ENCODE results near the gene KIAA1614.

The KIAA1614 gene, protein sequence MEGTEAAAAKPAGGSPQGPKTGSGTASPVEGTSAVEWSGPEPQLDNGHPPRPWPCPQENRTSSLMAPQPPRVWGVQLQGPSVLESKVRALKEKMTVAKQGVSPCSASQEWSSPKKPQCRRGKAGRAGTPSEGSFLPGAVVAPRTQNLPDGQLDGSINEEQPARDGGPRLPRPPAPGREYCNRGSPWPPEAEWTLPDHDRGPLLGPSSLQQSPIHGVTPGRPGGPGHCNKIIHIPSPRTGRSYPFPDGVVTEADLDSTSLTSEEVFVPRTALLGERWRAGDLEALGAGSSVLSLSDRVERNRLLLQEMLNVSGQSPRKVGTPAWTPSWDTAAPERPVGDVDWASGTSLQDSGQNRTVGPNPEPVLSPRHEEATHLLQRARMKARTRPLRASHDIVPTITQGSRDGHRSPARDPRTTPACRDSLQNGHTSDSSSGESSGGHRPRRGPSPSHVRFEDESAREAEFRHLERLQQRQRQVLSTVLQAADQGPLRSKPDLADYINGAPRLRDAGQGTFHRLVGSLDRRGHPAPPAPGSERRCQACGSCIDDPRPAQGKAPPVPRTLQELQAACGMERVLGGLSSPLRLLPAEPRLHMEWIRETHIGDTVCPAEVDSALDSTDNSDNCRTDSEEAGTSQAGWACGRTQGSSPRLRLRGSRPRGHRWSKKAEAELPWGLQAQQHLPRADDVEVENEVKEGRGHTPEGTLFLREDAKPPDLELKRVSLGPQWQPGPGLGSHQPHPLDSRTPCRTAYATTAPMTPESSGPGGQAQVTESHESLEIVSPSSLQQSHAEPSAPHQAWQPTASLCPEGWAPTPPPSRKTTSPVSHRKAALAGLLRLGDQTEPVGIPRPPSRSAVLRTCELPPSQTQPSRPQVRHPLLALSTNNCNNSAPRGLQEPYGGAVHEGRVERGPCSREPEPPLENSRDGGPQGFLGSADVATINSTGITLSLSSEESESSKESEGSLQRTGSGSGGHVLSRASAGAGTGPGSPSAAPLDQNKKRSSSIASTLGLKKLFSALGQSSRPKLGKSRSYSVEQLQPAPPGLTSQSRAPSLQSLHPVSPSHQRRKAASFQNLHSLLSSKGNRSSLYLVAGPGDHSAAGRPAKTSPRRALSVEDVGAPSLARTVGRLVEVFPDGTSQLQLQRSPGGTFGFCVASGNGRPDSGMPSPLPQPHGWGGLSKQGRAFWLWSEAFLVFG

DNA sequence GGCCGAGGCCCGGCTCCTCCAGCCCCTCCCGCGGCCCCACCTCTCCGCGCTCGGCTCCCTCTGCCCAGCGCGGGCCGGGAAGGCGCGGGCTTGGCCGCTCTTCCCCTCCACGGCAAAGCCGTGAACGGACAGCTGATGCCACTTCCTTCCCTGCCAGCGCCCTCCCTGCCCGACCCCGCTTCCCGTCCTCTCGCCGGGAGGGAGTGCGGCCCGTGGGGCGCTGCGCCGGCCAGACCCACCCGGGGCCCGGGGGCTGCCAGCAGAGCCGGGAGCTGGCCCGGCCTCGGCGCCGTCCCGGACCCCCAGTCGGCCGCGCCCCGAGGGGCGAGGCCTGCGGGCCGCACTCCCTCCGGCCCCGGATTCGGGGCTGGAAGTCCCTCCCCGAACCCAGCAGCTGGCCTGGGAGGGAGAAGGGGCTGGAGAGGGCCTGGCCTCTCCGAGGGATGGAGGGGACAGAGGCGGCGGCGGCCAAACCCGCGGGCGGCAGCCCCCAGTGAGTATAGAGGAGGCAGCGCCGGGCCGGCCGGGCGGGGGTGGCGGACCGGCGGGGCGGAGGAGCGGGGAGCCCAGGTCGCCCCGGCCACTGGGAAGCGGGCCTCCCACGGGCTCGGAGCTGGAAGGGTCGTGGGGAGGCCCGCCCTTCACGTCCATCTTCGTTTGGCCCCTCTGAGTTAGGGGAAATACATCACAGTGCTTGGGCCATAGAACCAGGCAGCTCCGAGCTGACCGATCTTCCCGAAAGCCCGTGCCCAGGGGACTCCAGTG, at the start of gene KIAA1614:
Gene KIAA1614 (plus strand): TSS at position 97 of the 765 bp plus-strand sequence. CDS start 347 bp downstream, at position 444.
- intact Hi-C loops (cut with DNase I), result loop anchor here (10.0 kb wide), 1 partner anchor 112 kb away; the partner anchor contains the start of gene STX6
- peak in 36 of 42 donors; percentile 20 to 73 (median 44) for DNase-seq

DNA sequence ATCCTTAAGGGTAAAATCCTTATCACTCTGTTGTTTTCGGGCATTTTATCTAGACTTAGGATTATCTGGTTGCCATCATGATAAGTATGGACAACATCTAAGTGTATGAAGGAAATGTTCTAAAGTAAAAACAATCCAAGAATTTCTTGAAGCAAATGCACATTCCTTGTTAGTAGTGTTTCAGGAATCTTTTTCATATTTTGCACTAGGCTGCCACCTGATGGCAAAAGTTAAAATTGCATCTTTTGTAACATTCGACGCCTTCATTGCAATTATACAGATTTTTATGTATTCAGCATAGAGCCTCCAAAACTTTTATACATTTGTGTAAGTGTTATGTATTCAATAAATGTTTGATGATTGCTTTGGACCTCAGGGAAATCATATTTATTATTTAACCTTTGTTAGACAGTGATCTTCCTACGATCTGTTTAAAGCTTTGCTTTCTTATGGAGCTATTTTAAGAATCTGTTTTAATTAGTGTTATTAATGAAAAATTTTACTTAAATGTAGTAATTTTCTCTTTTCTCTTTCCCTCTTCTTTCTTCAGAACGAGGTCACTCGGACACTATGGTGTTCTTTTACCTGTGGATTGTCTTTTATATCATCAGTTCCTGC, 49.4 kb upstream of the KIAA1614 start:
- intact Hi-C loops (cut with DNase I), result loop anchor here (5.0 kb wide), 1 partner anchor 331 kb away; no protein-coding TSS in a partner anchor
- peak in 19 of 42 donors; percentile 8 to 77 (median 49) for DNase-seq

DNA sequence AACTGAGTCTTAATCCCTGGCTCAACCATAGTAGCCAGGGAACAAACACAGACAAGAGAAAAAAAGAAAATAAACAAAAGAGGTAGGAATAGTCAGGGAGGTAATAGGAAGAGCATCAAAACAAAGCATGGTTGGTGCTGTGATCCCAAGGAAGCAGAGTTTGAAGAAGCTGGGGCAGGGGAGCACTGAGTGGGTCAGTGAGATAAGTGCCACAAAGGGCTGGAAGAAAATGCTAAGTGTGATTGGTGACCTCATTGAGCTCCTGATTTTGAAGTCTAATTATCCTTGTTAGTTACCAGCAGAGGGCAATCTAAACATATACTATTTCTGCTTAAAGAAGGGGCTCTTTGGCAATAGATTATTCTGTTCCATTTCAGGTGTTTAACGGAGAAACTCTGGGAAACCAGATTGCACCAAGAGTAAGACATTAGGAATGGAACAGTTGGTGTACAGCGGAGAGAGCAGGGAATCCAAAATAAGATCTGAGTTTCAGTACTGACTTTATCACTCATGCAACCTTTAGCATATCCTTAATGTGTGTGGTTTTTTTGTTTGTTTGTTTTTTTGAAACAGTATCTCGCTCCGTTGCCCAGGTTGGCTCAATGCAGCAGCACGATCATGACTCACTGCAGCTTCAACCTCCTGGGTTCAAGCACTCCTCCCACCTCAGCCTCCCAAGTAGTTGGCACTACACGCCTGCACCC, 30.7 kb upstream of the KIAA1614 start:
- peak in 2 of 42 donors; percentile 10 to 12 for DNase-seq
- intact Hi-C loops (cut with DNase I), result loop anchor here (5.0 kb wide), 2 partner anchors 260 to 285 kb away; no protein-coding TSS in a partner anchor

DNA sequence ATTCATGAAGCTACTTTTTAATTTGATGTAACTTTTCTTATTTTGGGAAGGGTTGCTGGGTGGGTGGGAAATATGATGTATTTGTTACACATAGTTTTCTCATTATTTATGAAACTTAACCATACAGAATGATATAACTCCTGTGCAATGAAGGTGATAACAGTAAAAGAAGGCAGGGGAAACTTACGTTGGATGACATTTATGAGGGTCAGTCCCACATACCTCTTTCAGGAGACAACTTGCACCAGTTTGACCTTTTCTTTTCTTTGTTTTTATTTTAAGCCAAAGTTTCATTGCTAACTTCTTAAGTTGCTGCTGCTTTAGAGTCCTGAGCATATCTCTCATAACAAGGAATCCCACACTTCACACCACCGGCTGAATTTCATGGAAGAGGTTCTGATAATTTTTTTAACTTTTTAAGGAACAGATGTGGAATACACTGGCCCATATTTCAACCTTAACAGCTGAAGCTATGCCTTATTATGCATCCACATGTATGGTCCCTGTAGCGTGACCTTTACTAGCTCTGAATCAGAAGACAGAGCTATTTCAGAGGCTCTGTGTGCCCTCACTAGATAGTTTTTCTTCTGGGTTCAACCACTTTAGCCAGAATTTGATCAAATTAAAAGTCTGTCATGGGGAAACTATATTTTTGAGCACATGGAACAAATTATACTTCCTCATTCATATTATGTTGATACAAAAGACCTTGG, 28.0 kb upstream of the KIAA1614 start:
- intact Hi-C loops (cut with DNase I), result loop anchor here (5.0 kb wide), 2 partner anchors 258 to 283 kb away; no protein-coding TSS in a partner anchor
- DNase-seq, result no peak

DNA sequence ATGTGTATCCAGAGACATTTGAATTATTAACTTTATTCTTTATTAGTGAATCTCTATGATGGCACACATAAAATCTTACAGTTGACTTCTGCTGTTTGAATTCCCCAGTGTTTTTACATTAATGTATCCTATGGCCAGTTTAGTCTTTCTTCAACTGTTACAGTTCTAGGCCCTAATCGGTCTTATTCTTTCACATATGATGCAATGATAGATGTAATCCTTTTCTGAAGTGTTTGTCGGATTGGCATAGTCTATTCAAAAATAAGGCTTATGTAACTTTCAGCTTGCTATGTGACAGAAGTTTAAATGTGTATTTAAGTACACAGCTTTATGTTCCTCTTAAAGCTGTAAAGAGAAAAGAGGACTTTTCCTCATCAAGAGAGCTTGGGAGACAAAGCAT, 26.4 kb upstream of the KIAA1614 start:
- intact Hi-C loops (cut with DNase I), result no loop called here

DNA sequence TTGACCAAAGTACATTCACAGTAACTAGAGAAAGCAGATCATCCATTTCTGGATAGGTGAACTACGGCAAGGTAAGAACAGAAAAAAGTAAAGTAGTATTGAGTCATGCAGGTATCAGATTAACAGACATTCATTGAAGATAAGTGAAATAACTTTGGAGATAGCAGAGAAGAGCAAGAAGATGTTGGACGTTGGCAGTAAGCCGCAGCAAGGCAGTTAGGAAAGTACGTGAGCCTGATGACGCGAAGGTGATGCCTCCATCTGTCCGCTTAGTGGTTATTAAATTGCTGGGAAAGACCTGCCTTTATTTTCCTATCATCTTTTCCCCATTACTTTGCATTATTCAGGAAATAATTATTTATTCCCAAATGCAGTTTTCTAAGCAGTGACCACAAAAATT, 24.9 kb upstream of the KIAA1614 start:
- intact Hi-C loops (cut with DNase I), result no loop called here
- DNase-seq, result no peak

More for the DNA sequence above, 26.4 kb upstream of the KIAA1614 start:
- DNase-seq, result no peak

DNA sequence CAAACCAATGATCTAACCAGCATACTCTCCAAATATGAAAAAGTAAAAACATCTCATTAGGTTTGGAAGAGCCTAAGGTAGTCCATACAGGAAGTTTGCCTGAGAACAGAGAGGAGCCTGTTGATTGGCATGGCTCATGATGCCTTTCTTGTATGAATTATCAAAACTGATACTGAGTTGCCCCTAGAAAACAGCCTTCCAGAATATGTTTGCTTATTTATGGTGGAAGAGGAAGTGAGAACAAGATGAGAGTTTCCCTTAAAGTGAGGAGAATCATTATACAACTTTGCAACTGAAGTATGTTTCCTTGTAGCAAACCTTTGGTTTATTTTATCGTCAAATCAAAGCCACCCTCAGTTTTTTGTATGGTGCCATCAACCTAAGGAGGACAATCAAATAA, 23.8 kb upstream of the KIAA1614 start:
- intact Hi-C loops (cut with DNase I), result no loop called here
- no peak for DNase-seq

DNA sequence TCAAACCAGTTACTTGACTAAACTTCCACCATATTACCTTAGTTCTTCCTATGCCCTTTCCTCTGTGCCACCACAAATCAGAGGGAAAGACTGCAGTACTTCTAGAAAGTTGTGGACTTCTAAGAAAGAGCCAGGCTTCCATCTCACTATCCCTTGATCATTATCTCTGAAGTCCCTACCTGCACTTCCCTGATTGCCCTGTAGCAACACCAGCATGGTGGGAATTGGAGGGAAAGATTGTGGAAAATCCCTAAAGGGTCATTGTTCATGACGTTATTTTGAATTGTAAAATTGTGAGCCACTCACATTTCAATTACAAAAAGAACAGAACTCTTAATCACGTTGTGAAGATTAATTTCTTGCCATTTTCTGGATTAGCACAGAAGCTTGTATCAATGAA, 23.4 kb upstream of the KIAA1614 start:
- intact Hi-C loops (cut with DNase I), result no loop called here
- peak in 1 of 42 donors; percentile 12 for DNase-seq

DNA sequence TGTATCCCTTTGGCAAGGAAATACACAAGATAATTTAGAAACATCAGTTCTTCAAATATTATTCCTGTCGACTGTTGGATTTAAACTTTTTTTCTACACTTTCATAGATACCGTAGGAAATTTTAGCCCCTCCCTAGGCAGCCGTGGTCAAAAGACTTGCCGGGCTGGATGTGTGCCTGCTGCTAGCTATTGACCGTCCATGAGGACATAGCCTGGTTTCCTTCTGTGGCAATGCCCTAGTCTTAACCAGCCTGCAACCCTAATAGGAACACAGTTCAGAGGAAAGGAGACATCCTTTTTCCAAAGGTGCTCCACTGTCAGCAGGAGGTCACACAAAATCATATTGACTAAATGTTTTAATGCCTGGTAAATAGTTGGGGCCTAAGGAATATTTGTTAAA, 20.4 kb upstream of the KIAA1614 start:
- peak in 1 of 42 donors; percentile 36 for DNase-seq
- intact Hi-C loops (cut with DNase I), result no loop called here

DNA sequence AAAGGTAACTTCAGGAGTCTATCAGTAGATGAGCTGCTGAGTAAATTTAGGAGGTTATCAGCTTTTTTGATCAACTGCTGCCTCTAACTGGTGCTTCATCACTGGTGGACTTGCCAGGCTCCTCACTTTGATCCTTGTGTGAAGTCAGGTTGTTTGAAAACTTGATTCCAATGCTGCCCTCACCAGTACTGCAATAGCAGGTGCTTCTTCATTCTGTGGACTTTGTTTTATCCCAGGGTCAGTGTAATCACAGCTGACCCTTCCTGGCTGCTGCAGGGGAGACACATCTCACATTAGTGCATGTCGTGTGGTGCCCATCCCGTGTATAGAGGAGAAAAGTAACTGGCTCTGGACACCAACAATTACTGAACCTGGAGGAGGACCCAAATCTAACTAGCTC, 20.0 kb upstream of the KIAA1614 start:
- DNase-seq, result peak in 1 of 42 donors; percentile 14
- intact Hi-C loops (cut with DNase I), result no loop called here

DNA sequence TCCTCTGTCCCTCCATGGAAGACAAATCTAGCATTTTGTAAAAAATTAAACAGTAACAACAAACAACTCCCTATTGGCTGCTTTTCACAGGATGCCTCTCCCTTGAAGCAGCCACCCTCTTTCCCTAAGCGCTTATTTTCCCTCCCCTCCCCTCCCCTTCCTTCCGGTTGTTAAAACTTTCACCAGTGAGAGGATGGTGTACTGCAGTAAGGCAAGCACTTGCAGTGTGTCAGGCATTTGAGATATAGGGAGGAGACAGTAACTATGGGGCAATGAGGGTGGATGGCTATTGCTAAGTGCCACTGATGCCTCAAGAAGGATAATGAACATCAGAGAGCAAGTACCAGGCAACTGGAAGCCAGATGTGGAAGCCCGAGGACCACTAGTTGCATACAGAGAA, 19.1 kb upstream of the KIAA1614 start:
- intact Hi-C loops (cut with DNase I), result no loop called here
- DNase-seq, result peak in 1 of 42 donors; percentile 24

DNA sequence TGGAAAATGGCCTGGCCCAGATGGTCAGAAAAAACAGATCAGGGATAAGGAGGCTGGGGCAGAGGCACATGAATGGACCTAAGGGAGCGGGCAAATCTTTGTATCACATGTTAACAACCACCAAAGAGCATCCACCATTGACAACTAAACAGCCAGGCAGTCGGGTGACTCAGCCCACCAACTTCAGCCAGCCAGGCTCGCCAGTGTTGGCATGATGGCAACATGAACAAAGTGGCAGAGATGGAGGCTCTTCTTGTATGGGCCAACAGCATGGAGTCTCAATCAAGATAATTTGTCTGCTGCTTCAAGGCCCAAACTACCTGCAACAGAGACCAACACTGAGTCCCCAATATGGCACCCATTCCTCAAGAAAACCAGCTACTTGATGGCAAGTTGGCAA, 16.5 kb upstream of the KIAA1614 start:
- peak in 1 of 42 donors; percentile 22 for DNase-seq
- intact Hi-C loops (cut with DNase I), result no loop called here

DNA sequence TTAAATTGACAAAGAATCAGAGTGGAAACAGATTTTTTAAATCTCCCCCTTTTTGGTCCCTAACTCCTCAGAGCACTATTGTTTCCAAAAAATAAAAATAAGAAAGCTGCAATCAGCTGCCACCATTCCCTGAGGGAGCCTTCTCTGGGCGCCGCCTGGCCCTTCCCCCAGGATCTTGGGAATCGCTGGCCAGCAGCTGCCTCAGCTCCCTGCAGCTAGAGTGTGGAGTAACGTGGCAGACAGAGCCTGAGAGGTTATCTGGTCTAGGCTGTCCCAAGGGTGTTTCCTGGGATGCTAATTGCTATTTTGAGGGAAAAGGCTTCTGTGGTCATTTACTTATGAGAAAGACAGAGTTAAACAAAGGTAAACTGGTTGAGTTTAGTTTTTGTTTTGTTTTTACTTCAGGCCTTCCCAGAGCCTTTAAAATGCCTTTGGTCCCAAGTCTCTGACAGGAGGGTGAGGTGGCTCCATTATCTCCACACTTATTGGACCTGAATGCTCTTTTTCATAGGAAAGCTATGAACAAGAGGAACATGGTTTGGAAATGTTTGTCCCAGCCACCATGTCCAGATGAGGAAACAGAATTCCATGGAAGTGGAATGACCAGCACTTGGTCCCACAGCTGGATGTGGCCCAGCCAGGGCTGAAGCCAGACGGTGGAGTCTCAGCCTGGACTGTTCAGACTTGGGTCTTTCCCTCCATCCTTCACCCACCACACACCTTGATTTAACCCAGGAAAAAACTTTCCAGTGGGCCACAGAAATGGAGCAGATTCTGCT, 14.1 kb upstream of the KIAA1614 start:
- intact Hi-C loops (cut with DNase I), result no loop called here

DNA sequence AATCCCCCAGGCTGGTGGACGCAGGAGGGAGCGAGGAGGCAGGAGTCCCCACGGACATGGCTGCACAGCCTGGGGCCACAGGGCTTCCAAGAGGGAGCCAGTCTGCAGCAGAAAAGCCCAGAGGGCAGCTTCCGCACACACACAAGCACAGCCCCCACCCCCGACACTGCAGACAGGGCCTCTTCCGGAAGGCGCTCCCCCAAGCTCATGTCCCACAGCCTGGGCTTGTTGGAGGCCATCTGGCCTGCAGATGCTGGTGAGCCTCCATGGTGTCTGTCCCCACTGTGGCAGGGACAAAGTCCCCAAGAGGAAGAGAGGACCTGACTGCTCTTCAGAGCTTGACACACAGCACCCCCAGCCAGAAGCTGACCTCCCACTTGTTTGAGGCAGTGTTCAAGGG, 13.4 kb upstream of the KIAA1614 start:
- peak in 1 of 42 donors; percentile 20 for DNase-seq
- intact Hi-C loops (cut with DNase I), result no loop called here

More for the DNA sequence above, 14.1 kb upstream of the KIAA1614 start:
- peak in 1 of 42 donors; percentile 24 for DNase-seq

DNA sequence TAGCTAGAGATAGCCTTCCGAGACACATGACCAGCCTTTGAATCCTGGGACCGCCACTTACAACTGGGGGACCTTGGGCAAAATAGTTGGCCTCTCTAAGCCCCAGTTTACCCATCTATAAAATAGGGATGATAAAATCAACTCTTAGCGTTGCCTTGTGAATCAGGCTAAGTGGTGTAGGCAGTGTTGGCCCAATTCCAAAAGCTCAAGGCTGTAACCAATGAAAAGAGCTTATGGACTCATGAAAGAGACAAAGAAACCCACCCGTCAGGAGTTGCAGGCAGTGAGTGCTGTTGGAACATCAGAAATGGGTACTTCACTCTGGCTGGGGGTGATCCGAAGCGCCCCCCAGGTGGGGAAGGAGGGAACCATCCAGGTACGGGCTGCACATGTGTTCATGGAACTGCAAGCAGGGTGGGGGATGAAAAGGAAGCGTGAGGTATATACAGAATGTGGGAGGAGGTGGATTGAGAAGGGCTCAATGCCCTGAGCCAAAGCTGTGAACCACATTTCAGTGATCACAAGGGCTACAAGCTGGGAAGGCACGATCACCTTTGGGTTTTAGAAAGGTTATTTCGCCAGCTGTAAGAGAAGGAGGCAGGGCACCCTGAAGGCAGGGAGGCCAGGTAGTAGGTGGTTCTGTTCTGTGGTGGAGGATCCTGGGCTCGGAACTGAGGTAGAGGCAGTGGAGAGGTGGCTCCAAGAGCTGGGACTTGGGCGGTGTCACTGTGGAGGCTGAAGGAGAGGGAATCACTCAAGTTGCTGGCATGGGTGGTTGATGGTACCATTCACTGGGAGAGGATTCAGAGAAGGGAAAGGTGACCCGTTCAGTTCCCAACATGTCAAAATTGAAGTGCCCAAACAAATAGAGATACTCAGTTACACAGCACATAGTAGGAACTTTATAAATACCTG, 11.4 kb upstream of the KIAA1614 start:
- intact Hi-C loops (cut with DNase I), result no loop called here

More for the DNA sequence above, 11.4 kb upstream of the KIAA1614 start:
- DNase-seq, result peak in 1 of 42 donors; percentile 31

All from head of caudate nucleus (tissue), 42 donors.